SK-N-DZ (cell line): Measurements from ENCODE around the gene PTPRT.
"Not testable (repeated sequence)": the region's sequence is repeated elsewhere in the genome, so short reads cannot be mapped to it uniquely, and the experiment has no call there.

Source experiments
- DNase-seq: peaks from one replicate; pipeline ENCODE4 v3.0.0-alpha.2; 2015; ENCODE audit warnings: low spot score

Gene PTPRT

GRCh38 chr20:43187476-43188233, 2.1 kb downstream of the PTPRT start:
- DNase-seq = peak; percentile 49

GRCh38 chr20:43186312-43186711, 3.4 kb downstream of the PTPRT start:
- DNase-seq = no peak

GRCh38 chr20:43185901-43186300, 3.8 kb downstream of the PTPRT start:
- no peak for DNase-seq

GRCh38 chr20:43183536-43184070, 6.1 kb downstream of the PTPRT start:
- no peak for DNase-seq

- no peak for DNase-seq
Observed at GRCh38 chr20:43178080-43178479, 11.6 kb downstream of the PTPRT start.

- DNase-seq = no peak
Observed at GRCh38 chr20:43176726-43177125, 13.0 kb downstream of the PTPRT start.

- DNase-seq = no peak
Observed at GRCh38 chr20:43171930-43172329, 17.8 kb downstream of the PTPRT start.

GRCh38 chr20:43170771-43171170, 18.9 kb downstream of the PTPRT start:
- DNase-seq = no peak

- no peak for DNase-seq
Observed at GRCh38 chr20:43167615-43168014, 22.1 kb downstream of the PTPRT start.

GRCh38 chr20:43167021-43167420, 22.7 kb downstream of the PTPRT start:
- no peak for DNase-seq

GRCh38 chr20:43165611-43166010, 24.1 kb downstream of the PTPRT start:
- no peak for DNase-seq

GRCh38 chr20:43164736-43165135, 25.0 kb downstream of the PTPRT start:
- DNase-seq = not testable (repeated sequence)

GRCh38 chr20:43161716-43162115, 28.0 kb downstream of the PTPRT start:
- no peak for DNase-seq

GRCh38 chr20:43160941-43161340, 28.8 kb downstream of the PTPRT start:
- DNase-seq = no peak

- no peak for DNase-seq
Observed at GRCh38 chr20:43159994-43160393, 29.7 kb downstream of the PTPRT start.

- DNase-seq = no peak
Observed at GRCh38 chr20:43155366-43156100, 34.2 kb downstream of the PTPRT start.

GRCh38 chr20:43151901-43152300, 37.8 kb downstream of the PTPRT start:
- no peak for DNase-seq

GRCh38 chr20:43151256-43151655, 38.5 kb downstream of the PTPRT start:
- no peak for DNase-seq

GRCh38 chr20:43140726-43141125, 49.0 kb downstream of the PTPRT start:
- no peak for DNase-seq

GRCh38 chr20:43138061-43138770, 51.5 kb downstream of the PTPRT start:
- DNase-seq = no peak

GRCh38 chr20:43137160-43137559, 52.5 kb downstream of the PTPRT start:
- no peak for DNase-seq

- DNase-seq = no peak
Observed at GRCh38 chr20:43124241-43124640, 65.5 kb downstream of the PTPRT start.
